ENCODE measurements around the gene MTFP1.

Gene MTFP1

DNA sequence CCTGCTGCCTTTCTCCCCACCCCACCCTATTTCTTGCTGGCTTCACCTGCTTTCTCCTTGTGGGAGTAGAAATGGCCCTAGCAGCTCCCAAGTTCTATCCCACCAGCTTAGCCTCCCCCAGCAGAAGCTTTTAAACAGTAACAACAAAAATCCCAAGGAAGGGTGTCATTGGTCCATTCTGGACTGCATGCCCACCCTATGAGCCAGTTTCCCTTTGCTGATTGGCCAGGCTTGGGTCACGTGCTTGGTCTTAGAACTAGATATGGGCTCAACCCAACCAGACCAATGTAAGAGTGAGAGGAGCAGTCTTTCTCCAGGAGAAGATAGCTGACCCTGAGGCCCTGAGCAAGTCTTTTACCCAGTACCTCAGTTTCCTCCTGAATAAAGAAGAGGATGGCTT is 2.3 kb downstream of the MTFP1 start:
- Histone ChIP-seq H3K9me2 (replicated peaks; ENCODE audit: low read depth, low read length) (no peaks in the 10 kb centered on the region), H3K27me3 (ENCODE audit: insufficient read depth, low read length, poor library complexity, severe bottlenecking) (peaks cover 4% of the 10 kb centered on the region), H3K79me2 (ENCODE audit: insufficient read depth, low read length) (peaks cover 37% of the 10 kb centered on the region), H3K4me1 (ENCODE audit: insufficient read depth, low read length, poor library complexity, severe bottlenecking) (peaks cover 28% of the 10 kb centered on the region), H4K20me1 (ENCODE audit: insufficient read depth, low read length, poor library complexity, severe bottlenecking) (peaks cover 16% of the 10 kb centered on the region), H3K4me3 (ENCODE audit: low read length, poor library complexity, severe bottlenecking) (peak overlapping the region; percentile 90), H3K36me3 (ENCODE audit: insufficient read depth, low read length) (peaks cover 17% of the 10 kb centered on the region; the same call in 1 of the 2 replicates), H3K9me3 (ENCODE audit: insufficient read depth, low read depth, low read length) (no peaks in the 10 kb centered on the region), H3K4me2 (ENCODE audit: low read depth, low read length, poor library complexity, severe bottlenecking) (peak overlapping the region; percentile 83), H2AFZ (ENCODE audit: low read length) (no peak overlapping the region), H3K9ac (ENCODE audit: low read depth, low read length, poor library complexity, severe bottlenecking) (no peak overlapping the region), H3F3A (ENCODE audit: low read depth) (0 out of 2 replicates have a peak, but pooled peaks cover 4% of the 10 kb centered on the region)
- TF ChIP-seq, protein P1, sequence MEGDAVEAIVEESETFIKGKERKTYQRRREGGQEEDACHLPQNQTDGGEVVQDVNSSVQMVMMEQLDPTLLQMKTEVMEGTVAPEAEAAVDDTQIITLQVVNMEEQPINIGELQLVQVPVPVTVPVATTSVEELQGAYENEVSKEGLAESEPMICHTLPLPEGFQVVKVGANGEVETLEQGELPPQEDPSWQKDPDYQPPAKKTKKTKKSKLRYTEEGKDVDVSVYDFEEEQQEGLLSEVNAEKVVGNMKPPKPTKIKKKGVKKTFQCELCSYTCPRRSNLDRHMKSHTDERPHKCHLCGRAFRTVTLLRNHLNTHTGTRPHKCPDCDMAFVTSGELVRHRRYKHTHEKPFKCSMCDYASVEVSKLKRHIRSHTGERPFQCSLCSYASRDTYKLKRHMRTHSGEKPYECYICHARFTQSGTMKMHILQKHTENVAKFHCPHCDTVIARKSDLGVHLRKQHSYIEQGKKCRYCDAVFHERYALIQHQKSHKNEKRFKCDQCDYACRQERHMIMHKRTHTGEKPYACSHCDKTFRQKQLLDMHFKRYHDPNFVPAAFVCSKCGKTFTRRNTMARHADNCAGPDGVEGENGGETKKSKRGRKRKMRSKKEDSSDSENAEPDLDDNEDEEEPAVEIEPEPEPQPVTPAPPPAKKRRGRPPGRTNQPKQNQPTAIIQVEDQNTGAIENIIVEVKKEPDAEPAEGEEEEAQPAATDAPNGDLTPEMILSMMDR (conservative IDR thresholded peaks at IDR 0.05; ENCODE audit: low read length): no peak
- no peak for TF ChIP-seq EZH2phosphoT487 (IDR thresholded peaks at IDR 0.05; ENCODE audit: borderline replicate concordance)

GRCh38 chr22:30429887-30430286 is 4.3 kb downstream of the MTFP1 start:
- Histone ChIP-seq H3F3A (ENCODE audit: low read depth) (peaks cover 3% of the 10 kb centered on the region; the same call in 1 of the 2 replicates), H3K4me1 (ENCODE audit: insufficient read depth, low read length, poor library complexity, severe bottlenecking) (peaks cover 19% of the 10 kb centered on the region), H3K36me3 (ENCODE audit: insufficient read depth, low read length) (peaks cover 17% of the 10 kb centered on the region; the same call in 1 of the 2 replicates), H3K9me3 (ENCODE audit: insufficient read depth, low read depth, low read length) (no peaks in the 10 kb centered on the region), H3K79me2 (ENCODE audit: insufficient read depth, low read length) (peaks cover 28% of the 10 kb centered on the region; the same call in 1 of the 2 replicates), H3K9ac (ENCODE audit: low read depth, low read length, poor library complexity, severe bottlenecking) (no peak overlapping the region), H4K20me1 (ENCODE audit: insufficient read depth, low read length, poor library complexity, severe bottlenecking) (peaks cover 16% of the 10 kb centered on the region), H2AFZ (ENCODE audit: low read length) (no peak overlapping the region), H3K4me2 (ENCODE audit: low read depth, low read length, poor library complexity, severe bottlenecking) (no peak overlapping the region), H3K27me3 (ENCODE audit: insufficient read depth, low read length, poor library complexity, severe bottlenecking) (peaks cover 25% of the 10 kb centered on the region), H3K9me2 (replicated peaks; ENCODE audit: low read depth, low read length) (no peaks in the 10 kb centered on the region), H3K4me3 (ENCODE audit: low read length, poor library complexity, severe bottlenecking) (no peak overlapping the region)
- TF ChIP-seq, protein P1 (conservative IDR thresholded peaks at IDR 0.05; ENCODE audit: low read length): no peak
- no peak for TF ChIP-seq EZH2phosphoT487 (IDR thresholded peaks at IDR 0.05; ENCODE audit: borderline replicate concordance)

GRCh38 chr22:30430933-30431332 is 5.4 kb downstream of the MTFP1 start:
- peaks cover 35% of the 10 kb centered on the region for H3K27me3 ChIP-seq (ENCODE audit: insufficient read depth, low read length, poor library complexity, severe bottlenecking)
- TF ChIP-seq, protein P1 (conservative IDR thresholded peaks at IDR 0.05; ENCODE audit: low read length): no peak
- no peak for TF ChIP-seq EZH2phosphoT487 (IDR thresholded peaks at IDR 0.05; ENCODE audit: borderline replicate concordance)
- H3K9ac ChIP-seq (ENCODE audit: low read depth, low read length, poor library complexity, severe bottlenecking): no peak overlapping the region
- H3F3A ChIP-seq (ENCODE audit: low read depth): peaks cover 11% of the 10 kb centered on the region
- H3K9me2 ChIP-seq (replicated peaks; ENCODE audit: low read depth, low read length): no peaks in the 10 kb centered on the region
- peaks cover 21% of the 10 kb centered on the region; the same call in 1 of the 2 replicates for H3K79me2 ChIP-seq (ENCODE audit: insufficient read depth, low read length)
- no peak overlapping the region for H3K4me3 ChIP-seq (ENCODE audit: low read length, poor library complexity, severe bottlenecking)
- H3K4me1 ChIP-seq (ENCODE audit: insufficient read depth, low read length, poor library complexity, severe bottlenecking): peaks cover 27% of the 10 kb centered on the region
- H3K4me2 ChIP-seq (ENCODE audit: low read depth, low read length, poor library complexity, severe bottlenecking): no peak overlapping the region
- no peak overlapping the region for H2AFZ ChIP-seq (ENCODE audit: low read length)
- peaks cover 17% of the 10 kb centered on the region; the same call in 1 of the 2 replicates for H3K36me3 ChIP-seq (ENCODE audit: insufficient read depth, low read length)
- H4K20me1 ChIP-seq (ENCODE audit: insufficient read depth, low read length, poor library complexity, severe bottlenecking): peaks cover 16% of the 10 kb centered on the region
- no peaks in the 10 kb centered on the region for H3K9me3 ChIP-seq (ENCODE audit: insufficient read depth, low read depth, low read length)
